ENCODE measurements around the gene PRRT1B. TPM values are rescaled to one million over a fixed set of nuclear protein-coding genes. Genes with fewer than 3 reads are reported as not detected.
A peak's percentile ranks its signal among the peaks of the same experiment; 100 is the strongest.

Gene PRRT1B
- total RNA-seq, 6 donors from 2014 or later = 1.8 to 10.5 (median 8.0) TPM

DNA sequence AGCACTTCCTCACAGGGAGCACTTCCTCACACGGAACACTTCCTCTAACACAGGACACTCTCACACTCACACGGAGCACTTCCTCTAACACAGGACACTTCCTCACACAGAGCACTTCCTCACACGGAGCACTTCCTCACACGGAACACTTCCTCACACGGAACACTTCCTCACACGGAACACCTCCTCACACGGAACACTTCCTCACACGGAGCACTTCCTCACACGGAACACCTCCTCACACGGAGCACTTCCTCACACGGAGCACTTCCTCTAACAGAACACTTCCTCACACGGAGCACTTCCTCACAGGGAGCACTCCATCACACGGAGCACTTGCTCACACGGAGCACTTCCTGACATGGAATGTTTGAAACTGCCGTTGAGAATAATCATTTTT is 29.2 kb upstream of the PRRT1B start:
- ATAC-seq (ENCODE audit: low FRiP score in 2 of 2) (no peak), DNase-seq (no peak)
- Histone ChIP-seq H3K4me3 (no peak overlapping the region), H3K27me3 (no peaks in the 10 kb centered on the region), H3K27ac (peak overlapping the region in 2 of 4 donors; percentile 15 to 25), H3K4me1 (no peaks in the 10 kb centered on the region), H3K36me3 (peaks cover 17 to 96% (median 74%) of the 10 kb centered on the region in 4 donors), H3K9me3 (no peaks in the 10 kb centered on the region)
- TF ChIP-seq POLR2AphosphoS5 (IDR thresholded peaks at IDR 0.05) (no peak), CTCF (IDR thresholded peaks at IDR 0.05) (no peak)
- 79 to 80% methylated on average over 13 to 14 of the region's 15 CpGs for WGBS, 2 donors

- no peaks in the 10 kb centered on the region for H3K27me3 ChIP-seq
- no peak overlapping the region for H3K4me3 ChIP-seq
- no peak for DNase-seq
- H3K4me1 ChIP-seq = no peaks in the 10 kb centered on the region
- H3K27ac ChIP-seq = no peak overlapping the region
- ATAC-seq (ENCODE audit: low FRiP score in 2 of 2) = no peak
- WGBS, 2 donors = 94 to 96% methylated on average over 9 of the region's 9 CpGs
- TF ChIP-seq CTCF (IDR thresholded peaks at IDR 0.05) (no peak), POLR2A (IDR thresholded peaks at IDR 0.05) (no peak), POLR2AphosphoS5 (IDR thresholded peaks at IDR 0.05) (no peak), EP300 (IDR thresholded peaks at IDR 0.05) (no peak)
- H3K36me3 ChIP-seq = peaks cover 17 to 96% (median 76%) of the 10 kb centered on the region in 4 donors
- H3K9me3 ChIP-seq = no peaks in the 10 kb centered on the region
Observed at GRCh38 chr9:131516930-131517329, 28.4 kb upstream of the PRRT1B start.

GRCh38 chr9:131517761-131518190 is 27.5 kb upstream of the PRRT1B start:
- TF ChIP-seq EP300 (IDR thresholded peaks at IDR 0.05) (no peak), POLR2A (IDR thresholded peaks at IDR 0.05) (no peak), POLR2AphosphoS5 (IDR thresholded peaks at IDR 0.05) (no peak), CTCF (IDR thresholded peaks at IDR 0.05) (no peak)
- H3K9me3 ChIP-seq = no peaks in the 10 kb centered on the region
- H3K27me3 ChIP-seq = no peaks in the 10 kb centered on the region
- H3K4me3 ChIP-seq = no peak overlapping the region
- H3K36me3 ChIP-seq = peaks cover 21 to 95% (median 78%) of the 10 kb centered on the region in 4 donors
- 97 to 100% methylated on average over 1 to 11 of the region's 11 CpGs for WGBS, 2 donors
- H3K27ac ChIP-seq = no peak overlapping the region
- no peak for ATAC-seq (ENCODE audit: low FRiP score in 2 of 2)
- DNase-seq = no peak
- no peaks in the 10 kb centered on the region for H3K4me1 ChIP-seq

GRCh38 chr9:131518553-131518952 is 26.8 kb upstream of the PRRT1B start:
- Histone ChIP-seq H3K4me1 (no peaks in the 10 kb centered on the region), H3K4me3 (no peak overlapping the region), H3K27ac (no peak overlapping the region), H3K9me3 (no peaks in the 10 kb centered on the region), H3K27me3 (no peaks in the 10 kb centered on the region), H3K36me3 (peaks cover 21 to 96% (median 78%) of the 10 kb centered on the region in 4 donors)
- ATAC-seq (ENCODE audit: low FRiP score in 2 of 2) (no peak), DNase-seq (no peak)
- TF ChIP-seq CTCF (IDR thresholded peaks at IDR 0.05) (no peak), POLR2AphosphoS5 (IDR thresholded peaks at IDR 0.05) (no peak), EP300 (IDR thresholded peaks at IDR 0.05) (no peak), POLR2A (IDR thresholded peaks at IDR 0.05) (no peak)
- 96 to 97% methylated on average over 17 to 20 of the region's 20 CpGs for WGBS, 2 donors

DNA sequence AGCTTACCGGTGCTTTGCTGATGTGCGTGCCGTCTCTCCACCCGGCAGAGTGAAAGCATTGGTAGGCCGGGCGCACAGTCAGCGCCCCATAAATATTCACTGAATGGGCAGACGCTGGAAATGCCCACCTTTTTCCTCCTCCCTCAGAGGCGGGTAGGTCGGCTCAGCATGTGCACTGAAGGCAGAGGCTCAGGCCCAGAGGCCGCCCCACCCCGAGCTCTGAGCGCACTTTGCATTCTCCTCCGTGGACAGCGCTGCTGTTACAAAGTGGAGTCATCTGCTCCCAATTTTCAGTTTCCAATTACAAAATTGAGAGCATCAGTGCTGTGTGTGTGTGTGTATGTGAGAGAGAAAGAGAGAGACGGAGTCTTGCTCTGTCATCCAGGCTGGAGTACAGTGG is 24.8 kb upstream of the PRRT1B start:
- WGBS, 2 donors = 81 to 90% methylated on average over 13 to 15 of the region's 16 CpGs
- DNase-seq (no peak), ATAC-seq (ENCODE audit: low FRiP score in 2 of 2) (no peak)
- TF ChIP-seq POLR2A (IDR thresholded peaks at IDR 0.05) = no peak
- no peak for TF ChIP-seq CTCF (IDR thresholded peaks at IDR 0.05)
- H3K4me1 ChIP-seq = no peaks in the 10 kb centered on the region
- H3K9me3 ChIP-seq = no peaks in the 10 kb centered on the region
- H3K27me3 ChIP-seq = no peaks in the 10 kb centered on the region
- H3K4me3 ChIP-seq = no peak overlapping the region
- H3K27ac ChIP-seq = no peak overlapping the region
- H3K36me3 ChIP-seq = peaks cover 29 to 96% (median 82%) of the 10 kb centered on the region in 4 donors
